ENCODE data around the gene VARS2.
"Not testable (repeated sequence)": the region's sequence is repeated elsewhere in the genome, so short reads cannot be mapped to it uniquely, and the experiment has no call there.

The VARS2 gene

GRCh38 chr6:30871592-30872183 lies 42.4 kb upstream of the VARS2 start:
- no peak overlapping the region for H3K9ac ChIP-seq (ENCODE audit: low read length)
- no peaks in the 10 kb centered on the region for H3K9me3 ChIP-seq (ENCODE audit: insufficient read depth, low read length)
- no peak overlapping the region for H2AFZ ChIP-seq (ENCODE audit: low read depth, low read length)

GRCh38 chr6:30873137-30873640 lies 40.8 kb upstream of the VARS2 start:
- H3K4me3 ChIP-seq (ENCODE audit: low read length): no peak overlapping the region

More at GRCh38 chr6:30871592-30872183, 42.4 kb upstream of the VARS2 start:
- peaks cover 2% of the 10 kb centered on the region; the same call in 1 of the 2 replicates for H3K27me3 ChIP-seq (ENCODE audit: low read depth, low read length)
- no peak overlapping the region for H3K27ac ChIP-seq (ENCODE audit: low read length)
- no peaks in the 10 kb centered on the region for H3K4me1 ChIP-seq (ENCODE audit: low read length)
- no peak overlapping the region for H3K4me2 ChIP-seq (ENCODE audit: low read length)
- no peak overlapping the region for H3K4me3 ChIP-seq (ENCODE audit: low read length)
- H4K20me1 ChIP-seq (ENCODE audit: insufficient read depth, low read length): no peaks in the 10 kb centered on the region
- H3K79me2 ChIP-seq (ENCODE audit: low read length): no peaks in the 10 kb centered on the region
- no peaks in the 10 kb centered on the region for H3K36me3 ChIP-seq (replicated peaks; ENCODE audit: low read depth, low read length)
- TF ChIP-seq CTCF (IDR thresholded peaks at IDR 0.05; ENCODE audit: low read depth, low read length): no peak
- no peak for TF ChIP-seq EZH2phosphoT487 (IDR thresholded peaks at IDR 0.05; ENCODE audit: low read depth)

GRCh38 chr6:30873795-30874194 lies 40.2 kb upstream of the VARS2 start:
- not testable (repeated sequence) for H3K27ac ChIP-seq (ENCODE audit: low read length); H3K4me2 ChIP-seq (ENCODE audit: low read length); H2AFZ ChIP-seq (ENCODE audit: low read depth, low read length); H3K4me1 ChIP-seq (ENCODE audit: low read length); H3K9me3 ChIP-seq (ENCODE audit: insufficient read depth, low read length); H3K27me3 ChIP-seq (ENCODE audit: low read depth, low read length); H3K4me3 ChIP-seq (ENCODE audit: low read length); H3K36me3 ChIP-seq (replicated peaks; ENCODE audit: low read depth, low read length); H3K79me2 ChIP-seq (ENCODE audit: low read length); H4K20me1 ChIP-seq (ENCODE audit: insufficient read depth, low read length); H3K9ac ChIP-seq (ENCODE audit: low read length)

More at GRCh38 chr6:30873137-30873640, 40.8 kb upstream of the VARS2 start:
- no peak for TF ChIP-seq CTCF (IDR thresholded peaks at IDR 0.05; ENCODE audit: low read depth, low read length)
- TF ChIP-seq EZH2phosphoT487 (IDR thresholded peaks at IDR 0.05; ENCODE audit: low read depth): no peak
- Histone ChIP-seq H3K27ac (ENCODE audit: low read length) (no peak overlapping the region), H3K4me2 (ENCODE audit: low read length) (no peak overlapping the region), H2AFZ (ENCODE audit: low read depth, low read length) (no peak overlapping the region), H4K20me1 (ENCODE audit: insufficient read depth, low read length) (no peaks in the 10 kb centered on the region), H3K36me3 (replicated peaks; ENCODE audit: low read depth, low read length) (no peaks in the 10 kb centered on the region), H3K4me1 (ENCODE audit: low read length) (peaks cover 5% of the 10 kb centered on the region), H3K79me2 (ENCODE audit: low read length) (no peaks in the 10 kb centered on the region), H3K9me3 (ENCODE audit: insufficient read depth, low read length) (no peaks in the 10 kb centered on the region), H3K9ac (ENCODE audit: low read length) (no peak overlapping the region), H3K27me3 (ENCODE audit: low read depth, low read length) (peaks cover 2% of the 10 kb centered on the region; the same call in 1 of the 2 replicates)

- Histone ChIP-seq H3K4me1 (ENCODE audit: low read length) (peaks cover 8% of the 10 kb centered on the region), H3K4me2 (ENCODE audit: low read length) (no peak overlapping the region), H3K79me2 (ENCODE audit: low read length) (no peaks in the 10 kb centered on the region), H4K20me1 (ENCODE audit: insufficient read depth, low read length) (no peaks in the 10 kb centered on the region), H3K27me3 (ENCODE audit: low read depth, low read length) (peaks cover 2% of the 10 kb centered on the region; the same call in 1 of the 2 replicates), H3K36me3 (replicated peaks; ENCODE audit: low read depth, low read length) (no peaks in the 10 kb centered on the region), H3K27ac (ENCODE audit: low read length) (no peak overlapping the region), H3K9me3 (ENCODE audit: insufficient read depth, low read length) (no peaks in the 10 kb centered on the region), H2AFZ (ENCODE audit: low read depth, low read length) (no peak overlapping the region), H3K9ac (ENCODE audit: low read length) (no peak overlapping the region), H3K4me3 (ENCODE audit: low read length) (no peak overlapping the region)
- TF ChIP-seq EZH2phosphoT487 (IDR thresholded peaks at IDR 0.05; ENCODE audit: low read depth) (no peak), CTCF (IDR thresholded peaks at IDR 0.05; ENCODE audit: low read depth, low read length) (no peak)
These were observed 38.6 kb upstream of the VARS2 start for GRCh38 chr6:30875244-30876038.
